Smooth muscle cell (in vitro differentiated cells): ENCODE measurements around the gene STX10. TPM values are rescaled to one million over a fixed set of nuclear protein-coding genes. Genes with fewer than 3 reads are reported as not detected.

Experiments used
- DNase-seq: peaks from one replicate; lab custom pipeline; 2025; ENCODE audit not compliant: unreplicated experiment; lab: John Stamatoyannopoulos, UW
- H2AFZ ChIP-seq: fragments of 200-600 bp; sonication (generic); 2 replicates; pipeline ENCODE4 v1.6.0; 2016; ENCODE audit warnings: antibody characterized with exemption, low read depth, mild to moderate bottlenecking
- H3F3A ChIP-seq: fragments of 200-600 bp; sonication (generic); 2 replicates; pipeline ENCODE4 v1.6.0; 2017; ENCODE audit warnings: antibody characterized with exemption, low read depth
- H3K27ac ChIP-seq: fragments of 200-600 bp; sonication (generic); 2 replicates; pipeline ENCODE4 v1.5.1; 2016; ENCODE audit warnings: low read depth, mild to moderate bottlenecking
- H3K27me3 ChIP-seq: fragments of 200-600 bp; sonication (generic); 2 replicates; pipeline ENCODE4 v1.6.1; 2016; ENCODE audit warnings: low read depth, mild to moderate bottlenecking
- H3K36me3 ChIP-seq: fragments of 200-600 bp; sonication (generic); 2 replicates; pipeline ENCODE4 v1.5.1; 2016; ENCODE audit warnings: low read depth
- H3K4me1 ChIP-seq: fragments of 200-600 bp; sonication (generic); 2 replicates; pipeline ENCODE4 v1.5.1; 2016; ENCODE audit warnings: low read depth
- H3K4me2 ChIP-seq: fragments of 200-600 bp; sonication (generic); 2 replicates; pipeline ENCODE4 v1.6.0; 2016; ENCODE audit warnings: mild to moderate bottlenecking
- H3K4me3 ChIP-seq: fragments of 200-600 bp; sonication (generic); 2 replicates; pipeline ENCODE4 v1.5.1; 2016; ENCODE audit warnings: mild to moderate bottlenecking
- H3K79me2 ChIP-seq: fragments of 200-600 bp; sonication (generic); 2 replicates; pipeline ENCODE4 v1.6.0; 2016; ENCODE audit warnings: low read depth, mild to moderate bottlenecking
- H3K9ac ChIP-seq: fragments of 200-600 bp; sonication (generic); 2 replicates; pipeline ENCODE4 v1.6.0; 2016; ENCODE audit warnings: low read depth
- H3K9me3 ChIP-seq: fragments of 200-600 bp; sonication (generic); replicated peaks from 2 replicates; pipeline ENCODE4 v1.5.1; 2016; ENCODE audit warnings: low read depth
- H4K20me1 ChIP-seq: fragments of 200-600 bp; sonication (generic); 2 replicates; pipeline ENCODE4 v1.6.0; 2016; ENCODE audit warnings: low read depth
- WGBS: methylation state at CpG from one replicate; pipeline ENCODE4 v1.1.7; 2016; ENCODE audit warnings: low lambda C conversion rate; 5-methylcytosine and 5-hydroxymethylcytosine counted together
- polyA plus RNA-seq: library from polyadenylated mRNA; unstranded; fragments of >200 nt; fragmentation: Nextera tagmentation; extraction: Ambion mirVana; gene quantifications from 2 replicates; pipeline ENCODE4 v1.2.1, GENCODE V29; 2016
- total RNA-seq: library from RNA; depleted of rRNA; stranded (reverse); fragments of >200 nt; gene quantifications from 2 replicates; pipeline ENCODE4 v1.2.3, GENCODE V29; 2014
- TF ChIP-seq, protein P1 (sequence below): fragments of 200-600 bp; sonication (generic); IDR thresholded peaks from 2 replicates; pipeline ENCODE4 v1.5.1; 2017; ENCODE audit warnings: borderline replicate concordance, mild to moderate bottlenecking, antibody characterized with exemption; ENCODE audit not compliant: insufficient read depth, poor library complexity, severe bottlenecking

Gene STX10
- total and polyA plus RNA-seq, 2 experiments from 2014 or later = 59.6 to 69.1 TPM

GRCh38 chr19:13135068-13136062 lies 14.8 kb downstream of the STX10 start:
- H3K79me2 ChIP-seq = peaks cover 47% of the 10 kb centered on the region
- H2AFZ ChIP-seq = no peak overlapping the region
- H4K20me1 ChIP-seq = peaks cover 66% of the 10 kb centered on the region
- no peak overlapping the region for H3K27ac ChIP-seq
- no peaks in the 10 kb centered on the region for H3K4me1 ChIP-seq
- H3K4me2 ChIP-seq = no peak overlapping the region
- H3K9ac ChIP-seq = no peak overlapping the region
- H3K4me3 ChIP-seq = no peak overlapping the region
- no peak for DNase-seq
- WGBS = 98% methylated on average over 52 of the region's 60 CpGs
- H3K9me3 ChIP-seq = no peaks in the 10 kb centered on the region
- peaks cover 5% of the 10 kb centered on the region for H3F3A ChIP-seq
- no peaks in the 10 kb centered on the region for H3K27me3 ChIP-seq
- H3K36me3 ChIP-seq = no peaks in the 10 kb centered on the region
- TF ChIP-seq, protein P1, sequence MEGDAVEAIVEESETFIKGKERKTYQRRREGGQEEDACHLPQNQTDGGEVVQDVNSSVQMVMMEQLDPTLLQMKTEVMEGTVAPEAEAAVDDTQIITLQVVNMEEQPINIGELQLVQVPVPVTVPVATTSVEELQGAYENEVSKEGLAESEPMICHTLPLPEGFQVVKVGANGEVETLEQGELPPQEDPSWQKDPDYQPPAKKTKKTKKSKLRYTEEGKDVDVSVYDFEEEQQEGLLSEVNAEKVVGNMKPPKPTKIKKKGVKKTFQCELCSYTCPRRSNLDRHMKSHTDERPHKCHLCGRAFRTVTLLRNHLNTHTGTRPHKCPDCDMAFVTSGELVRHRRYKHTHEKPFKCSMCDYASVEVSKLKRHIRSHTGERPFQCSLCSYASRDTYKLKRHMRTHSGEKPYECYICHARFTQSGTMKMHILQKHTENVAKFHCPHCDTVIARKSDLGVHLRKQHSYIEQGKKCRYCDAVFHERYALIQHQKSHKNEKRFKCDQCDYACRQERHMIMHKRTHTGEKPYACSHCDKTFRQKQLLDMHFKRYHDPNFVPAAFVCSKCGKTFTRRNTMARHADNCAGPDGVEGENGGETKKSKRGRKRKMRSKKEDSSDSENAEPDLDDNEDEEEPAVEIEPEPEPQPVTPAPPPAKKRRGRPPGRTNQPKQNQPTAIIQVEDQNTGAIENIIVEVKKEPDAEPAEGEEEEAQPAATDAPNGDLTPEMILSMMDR = no peak

- 98% methylated on average over 3 of the region's 3 CpGs for WGBS
- H3K27me3 ChIP-seq = no peaks in the 10 kb centered on the region
- peaks cover 73% of the 10 kb centered on the region for H4K20me1 ChIP-seq
- TF ChIP-seq, protein P1 = no peak
- no peak overlapping the region for H3K27ac ChIP-seq
- H3K9me3 ChIP-seq = no peaks in the 10 kb centered on the region
- H3K79me2 ChIP-seq = peaks cover 54% of the 10 kb centered on the region
- H3K4me2 ChIP-seq = no peak overlapping the region
- H3K4me1 ChIP-seq = no peaks in the 10 kb centered on the region
- no peak overlapping the region for H3K9ac ChIP-seq
- H2AFZ ChIP-seq = no peak overlapping the region
- H3F3A ChIP-seq = peaks cover 5% of the 10 kb centered on the region
- H3K4me3 ChIP-seq = no peak overlapping the region
- H3K36me3 ChIP-seq = no peaks in the 10 kb centered on the region
- no peak for DNase-seq
Observed at GRCh38 chr19:13134626-13135025, 15.5 kb downstream of the STX10 start.

DNA sequence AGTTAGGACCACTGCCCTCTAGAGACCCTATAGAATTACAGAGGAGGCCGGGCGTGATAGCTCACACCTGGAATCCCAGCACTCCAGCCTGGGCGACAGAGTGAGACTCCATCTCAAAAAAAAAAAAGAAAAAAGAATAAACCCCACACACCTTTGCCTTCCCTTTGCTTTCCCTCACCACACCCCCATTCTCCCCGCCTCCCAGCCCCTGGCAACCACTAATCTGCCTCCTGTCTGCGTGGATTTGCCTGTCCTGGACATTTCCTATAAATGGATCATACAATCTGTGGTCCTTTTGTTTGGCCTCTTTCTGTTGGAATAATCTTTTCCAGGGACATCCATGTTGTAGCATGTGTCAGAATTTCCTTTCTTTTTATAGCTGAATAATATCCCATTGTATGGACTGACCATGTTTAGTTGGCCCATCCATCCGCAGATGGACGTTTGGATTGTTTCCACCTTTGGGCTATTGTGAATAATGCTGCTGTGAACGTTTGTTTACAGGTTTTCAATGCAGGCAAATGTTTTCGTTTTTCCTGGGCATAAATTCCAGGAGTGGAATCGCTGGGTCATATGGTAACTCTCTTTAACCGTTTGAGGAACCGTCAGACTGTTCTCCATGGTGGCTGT lies 16.8 kb downstream of the STX10 start:
- WGBS = 90% methylated on average over 12 of the region's 12 CpGs
- H2AFZ ChIP-seq = no peak overlapping the region
- H3K79me2 ChIP-seq = peaks cover 67% of the 10 kb centered on the region
- no peaks in the 10 kb centered on the region for H3K4me1 ChIP-seq
- no peaks in the 10 kb centered on the region for H3K36me3 ChIP-seq
- H3K9me3 ChIP-seq = no peaks in the 10 kb centered on the region
- H3K27me3 ChIP-seq = no peaks in the 10 kb centered on the region
- no peak overlapping the region for H3K4me3 ChIP-seq
- peaks cover 86% of the 10 kb centered on the region for H4K20me1 ChIP-seq
- no peak overlapping the region for H3K9ac ChIP-seq
- H3K27ac ChIP-seq = peak overlapping the region; percentile 73
- TF ChIP-seq, protein P1 = no peak
- no peak for DNase-seq
- H3F3A ChIP-seq = peaks cover 5% of the 10 kb centered on the region
- H3K4me2 ChIP-seq = no peak overlapping the region
